HepG2 (cell line): Measurements from ENCODE around the gene NFIC.

Experiments used
- CHD2 ChIP-seq: IDR thresholded peaks from 2 replicates; pipeline ENCODE4 v1.6.1; 2011; ENCODE audit warnings: low read depth, low read length, improper control_type of control experiment
- NR1H2 ChIP-seq: sonication (generic); formaldehyde crosslinking; IDR thresholded peaks from 2 replicates; pipeline ENCODE4 v1.8.1; 2022; ENCODE audit warnings: low read depth, missing genetic modification reagents, borderline replicate concordance
- RAD21 ChIP-seq: fragments of 450-650 bp; formaldehyde crosslinking; IDR thresholded peaks from 2 replicates; pipeline ENCODE4 v1.5.0; 2020; ENCODE audit warnings: mild to moderate bottlenecking
- SP5 ChIP-seq: IDR thresholded peaks from 2 replicates; pipeline ENCODE4 v1.6.1; 2016; ENCODE audit warnings: low read depth, borderline replicate concordance
- TF ChIP-seq, protein P1 (sequence below): sonication (generic); formaldehyde crosslinking; IDR thresholded peaks from 2 replicates; pipeline ENCODE4 v1.5.0; 2020; ENCODE audit warnings: mild to moderate bottlenecking, missing genetic modification reagents, moderate library complexity
- TF ChIP-seq, protein P2 (sequence below): sonication (generic); formaldehyde crosslinking; IDR thresholded peaks from 2 replicates; pipeline ENCODE4 v1.4.0; 2020; ENCODE audit warnings: missing genetic modification reagents
- TF ChIP-seq, protein P3 (sequence below): sonication (generic); formaldehyde crosslinking; conservative IDR thresholded peaks from 2 replicates; pipeline ENCODE4 v1.8.0; 2022; ENCODE audit warnings: low read depth, missing genetic modification reagents

DNA sequence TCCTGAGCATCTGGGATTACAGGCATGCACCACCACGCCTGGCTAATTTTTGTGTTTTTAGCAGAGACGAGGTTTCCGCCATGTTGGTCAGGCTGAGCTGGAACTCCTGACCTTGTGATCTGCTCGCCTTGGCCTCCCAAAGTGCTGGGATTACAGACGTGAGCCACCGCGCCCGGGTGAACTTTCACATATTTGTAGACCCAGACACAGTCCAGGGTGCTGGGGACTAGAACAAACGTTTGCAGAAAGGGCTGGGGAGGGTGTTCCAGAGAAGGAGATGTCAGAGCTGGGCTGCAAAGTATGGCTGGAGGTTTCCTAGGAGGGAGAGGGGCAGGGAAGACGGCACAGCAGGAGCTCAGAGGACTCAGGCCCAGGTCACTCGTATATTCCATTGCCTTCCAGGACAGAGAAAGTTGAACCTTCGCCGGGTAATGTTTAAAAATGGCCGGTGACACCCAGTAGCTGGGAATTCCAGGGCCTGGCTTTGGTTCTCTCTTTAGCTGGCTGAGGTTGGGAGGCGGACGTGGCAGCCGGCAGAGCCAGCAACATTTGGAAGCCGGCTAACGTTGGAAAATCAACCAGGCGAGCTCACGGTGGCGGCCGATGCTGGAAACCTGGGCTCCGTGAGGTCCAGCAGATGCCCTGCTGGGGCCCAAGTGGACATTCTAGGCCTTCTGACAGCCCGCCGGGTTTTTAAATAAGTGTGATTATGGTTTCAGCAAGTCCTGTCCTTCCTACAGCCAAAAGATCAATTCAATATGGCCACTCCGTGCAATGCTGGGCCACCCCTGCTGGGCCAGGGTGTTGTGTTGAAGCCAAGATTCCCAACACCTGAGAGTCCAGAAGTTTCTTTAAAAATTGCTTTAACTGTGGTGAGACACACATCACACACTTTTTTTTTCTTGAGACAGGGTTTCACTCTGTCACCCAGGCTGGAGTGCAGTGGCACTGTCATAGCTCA, 41.5 kb downstream of the NFIC start:
- TF ChIP-seq, protein P1, sequence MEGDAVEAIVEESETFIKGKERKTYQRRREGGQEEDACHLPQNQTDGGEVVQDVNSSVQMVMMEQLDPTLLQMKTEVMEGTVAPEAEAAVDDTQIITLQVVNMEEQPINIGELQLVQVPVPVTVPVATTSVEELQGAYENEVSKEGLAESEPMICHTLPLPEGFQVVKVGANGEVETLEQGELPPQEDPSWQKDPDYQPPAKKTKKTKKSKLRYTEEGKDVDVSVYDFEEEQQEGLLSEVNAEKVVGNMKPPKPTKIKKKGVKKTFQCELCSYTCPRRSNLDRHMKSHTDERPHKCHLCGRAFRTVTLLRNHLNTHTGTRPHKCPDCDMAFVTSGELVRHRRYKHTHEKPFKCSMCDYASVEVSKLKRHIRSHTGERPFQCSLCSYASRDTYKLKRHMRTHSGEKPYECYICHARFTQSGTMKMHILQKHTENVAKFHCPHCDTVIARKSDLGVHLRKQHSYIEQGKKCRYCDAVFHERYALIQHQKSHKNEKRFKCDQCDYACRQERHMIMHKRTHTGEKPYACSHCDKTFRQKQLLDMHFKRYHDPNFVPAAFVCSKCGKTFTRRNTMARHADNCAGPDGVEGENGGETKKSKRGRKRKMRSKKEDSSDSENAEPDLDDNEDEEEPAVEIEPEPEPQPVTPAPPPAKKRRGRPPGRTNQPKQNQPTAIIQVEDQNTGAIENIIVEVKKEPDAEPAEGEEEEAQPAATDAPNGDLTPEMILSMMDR: no peak
- TF ChIP-seq, protein P2, sequence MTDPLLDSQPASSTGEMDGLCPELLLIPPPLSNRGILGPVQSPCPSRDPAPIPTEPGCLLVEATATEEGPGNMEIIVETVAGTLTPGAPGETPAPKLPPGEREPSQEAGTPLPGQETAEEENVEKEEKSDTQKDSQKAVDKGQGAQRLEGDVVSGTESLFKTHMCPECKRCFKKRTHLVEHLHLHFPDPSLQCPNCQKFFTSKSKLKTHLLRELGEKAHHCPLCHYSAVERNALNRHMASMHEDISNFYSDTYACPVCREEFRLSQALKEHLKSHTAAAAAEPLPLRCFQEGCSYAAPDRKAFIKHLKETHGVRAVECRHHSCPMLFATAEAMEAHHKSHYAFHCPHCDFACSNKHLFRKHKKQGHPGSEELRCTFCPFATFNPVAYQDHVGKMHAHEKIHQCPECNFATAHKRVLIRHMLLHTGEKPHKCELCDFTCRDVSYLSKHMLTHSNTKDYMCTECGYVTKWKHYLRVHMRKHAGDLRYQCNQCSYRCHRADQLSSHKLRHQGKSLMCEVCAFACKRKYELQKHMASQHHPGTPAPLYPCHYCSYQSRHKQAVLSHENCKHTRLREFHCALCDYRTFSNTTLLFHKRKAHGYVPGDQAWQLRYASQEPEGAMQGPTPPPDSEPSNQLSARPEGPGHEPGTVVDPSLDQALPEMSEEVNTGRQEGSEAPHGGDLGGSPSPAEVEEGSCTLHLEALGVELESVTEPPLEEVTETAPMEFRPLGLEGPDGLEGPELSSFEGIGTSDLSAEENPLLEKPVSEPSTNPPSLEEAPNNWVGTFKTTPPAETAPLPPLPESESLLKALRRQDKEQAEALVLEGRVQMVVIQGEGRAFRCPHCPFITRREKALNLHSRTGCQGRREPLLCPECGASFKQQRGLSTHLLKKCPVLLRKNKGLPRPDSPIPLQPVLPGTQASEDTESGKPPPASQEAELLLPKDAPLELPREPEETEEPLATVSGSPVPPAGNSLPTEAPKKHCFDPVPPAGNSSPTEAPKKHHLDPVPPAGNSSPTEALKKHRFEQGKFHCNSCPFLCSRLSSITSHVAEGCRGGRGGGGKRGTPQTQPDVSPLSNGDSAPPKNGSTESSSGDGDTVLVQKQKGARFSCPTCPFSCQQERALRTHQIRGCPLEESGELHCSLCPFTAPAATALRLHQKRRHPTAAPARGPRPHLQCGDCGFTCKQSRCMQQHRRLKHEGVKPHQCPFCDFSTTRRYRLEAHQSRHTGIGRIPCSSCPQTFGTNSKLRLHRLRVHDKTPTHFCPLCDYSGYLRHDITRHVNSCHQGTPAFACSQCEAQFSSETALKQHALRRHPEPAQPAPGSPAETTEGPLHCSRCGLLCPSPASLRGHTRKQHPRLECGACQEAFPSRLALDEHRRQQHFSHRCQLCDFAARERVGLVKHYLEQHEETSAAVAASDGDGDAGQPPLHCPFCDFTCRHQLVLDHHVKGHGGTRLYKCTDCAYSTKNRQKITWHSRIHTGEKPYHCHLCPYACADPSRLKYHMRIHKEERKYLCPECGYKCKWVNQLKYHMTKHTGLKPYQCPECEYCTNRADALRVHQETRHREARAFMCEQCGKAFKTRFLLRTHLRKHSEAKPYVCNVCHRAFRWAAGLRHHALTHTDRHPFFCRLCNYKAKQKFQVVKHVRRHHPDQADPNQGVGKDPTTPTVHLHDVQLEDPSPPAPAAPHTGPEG: no peak
- no peak for TF ChIP-seq NR1H2
- TF ChIP-seq RAD21: no peak
- no peak for TF ChIP-seq CHD2
- TF ChIP-seq SP5 (CRISPR knock-in tag): no peak
- TF ChIP-seq, protein P3, sequence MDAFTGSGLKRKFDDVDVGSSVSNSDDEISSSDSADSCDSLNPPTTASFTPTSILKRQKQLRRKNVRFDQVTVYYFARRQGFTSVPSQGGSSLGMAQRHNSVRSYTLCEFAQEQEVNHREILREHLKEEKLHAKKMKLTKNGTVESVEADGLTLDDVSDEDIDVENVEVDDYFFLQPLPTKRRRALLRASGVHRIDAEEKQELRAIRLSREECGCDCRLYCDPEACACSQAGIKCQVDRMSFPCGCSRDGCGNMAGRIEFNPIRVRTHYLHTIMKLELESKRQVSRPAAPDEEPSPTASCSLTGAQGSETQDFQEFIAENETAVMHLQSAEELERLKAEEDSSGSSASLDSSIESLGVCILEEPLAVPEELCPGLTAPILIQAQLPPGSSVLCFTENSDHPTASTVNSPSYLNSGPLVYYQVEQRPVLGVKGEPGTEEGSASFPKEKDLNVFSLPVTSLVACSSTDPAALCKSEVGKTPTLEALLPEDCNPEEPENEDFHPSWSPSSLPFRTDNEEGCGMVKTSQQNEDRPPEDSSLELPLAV (CRISPR knock-in tag): no peak
